HUES48 (cell line): ENCODE measurements around the gene MIS18A.

Experiments
- H3K27ac ChIP-seq: one replicate; pipeline ENCODE4 v1.7.0; 2013; ENCODE audit warnings: low read depth, low read length, inconsistent platforms
- H3K27me3 ChIP-seq: 2 replicates; pipeline ENCODE4 v1.6.1; 2013; ENCODE audit warnings: mild to moderate bottlenecking, low read length; ENCODE audit not compliant: control insufficient read depth, insufficient read depth
- H3K36me3 ChIP-seq: 2 replicates; pipeline ENCODE4 v1.6.1; 2013; ENCODE audit warnings: low read length; ENCODE audit not compliant: control insufficient read depth, insufficient read depth
- H3K4me1 ChIP-seq: 2 replicates; pipeline ENCODE4 v1.6.1; 2013; ENCODE audit warnings: mild to moderate bottlenecking, low read length; ENCODE audit not compliant: control insufficient read depth, insufficient read depth
- H3K4me3 ChIP-seq: 2 replicates; pipeline ENCODE4 v1.5.1; 2013; ENCODE audit warnings: mild to moderate bottlenecking, low read depth, low read length
- H3K9ac ChIP-seq: 2 replicates; pipeline ENCODE4 v1.6.1; 2013; ENCODE audit warnings: mild to moderate bottlenecking, low read depth, low read length, moderate library complexity
- H3K9me3 ChIP-seq: 2 replicates; pipeline ENCODE4 v1.6.1; 2013; ENCODE audit warnings: low read length; ENCODE audit not compliant: control insufficient read depth, insufficient read depth

MIS18A gene

GRCh38 chr21:32303385-32303784 is 24.5 kb upstream of the MIS18A start:
- Histone ChIP-seq H3K9ac (no peak overlapping the region), H3K4me3 (no peak overlapping the region), H3K36me3 (0 out of 2 replicates have a peak, but pooled peaks cover 4% of the 10 kb centered on the region), H3K9me3 (no peaks in the 10 kb centered on the region), H3K4me1 (peaks cover 9% of the 10 kb centered on the region), H3K27me3 (no peaks in the 10 kb centered on the region), H3K27ac (no peak overlapping the region)

GRCh38 chr21:32302560-32302959 is 23.7 kb upstream of the MIS18A start:
- no peak overlapping the region for H3K27ac ChIP-seq
- H3K27me3 ChIP-seq: no peaks in the 10 kb centered on the region
- H3K9ac ChIP-seq: no peak overlapping the region
- H3K9me3 ChIP-seq: no peaks in the 10 kb centered on the region
- H3K4me3 ChIP-seq: no peak overlapping the region
- H3K4me1 ChIP-seq: peaks cover 9% of the 10 kb centered on the region
- H3K36me3 ChIP-seq: 0 out of 2 replicates have a peak, but pooled peaks cover 4% of the 10 kb centered on the region

GRCh38 chr21:32301596-32301995 is 22.7 kb upstream of the MIS18A start:
- no peak overlapping the region for H3K27ac ChIP-seq
- no peak overlapping the region for H3K9ac ChIP-seq
- peaks cover 9% of the 10 kb centered on the region for H3K4me1 ChIP-seq
- no peaks in the 10 kb centered on the region for H3K9me3 ChIP-seq
- no peaks in the 10 kb centered on the region for H3K27me3 ChIP-seq
- no peak overlapping the region for H3K4me3 ChIP-seq
- H3K36me3 ChIP-seq: 0 out of 2 replicates have a peak, but pooled peaks cover 4% of the 10 kb centered on the region

GRCh38 chr21:32300117-32300681 is 21.4 kb upstream of the MIS18A start:
- Histone ChIP-seq H3K27ac (no peak overlapping the region), H3K36me3 (0 out of 2 replicates have a peak, but pooled peaks cover 4% of the 10 kb centered on the region), H3K4me1 (no peaks in the 10 kb centered on the region), H3K9me3 (no peaks in the 10 kb centered on the region), H3K9ac (no peak overlapping the region), H3K4me3 (no peak overlapping the region), H3K27me3 (no peaks in the 10 kb centered on the region)

- no peaks in the 10 kb centered on the region for H3K4me1 ChIP-seq
- no peak overlapping the region for H3K9ac ChIP-seq
- H3K9me3 ChIP-seq: no peaks in the 10 kb centered on the region
- H3K4me3 ChIP-seq: no peak overlapping the region
- H3K27ac ChIP-seq: no peak overlapping the region
- H3K36me3 ChIP-seq: 0 out of 2 replicates have a peak, but pooled peaks cover 4% of the 10 kb centered on the region
- no peaks in the 10 kb centered on the region for H3K27me3 ChIP-seq
Measured at GRCh38 chr21:32299695-32300094, 20.8 kb upstream of the MIS18A start.

GRCh38 chr21:32298658-32299081 is 19.8 kb upstream of the MIS18A start, which contains the start of gene MRAP:
TSS of gene MRAP (plus strand) at chr21:32298855. CDS start at chr21:32298972, 117 bp downstream.
- Histone ChIP-seq H3K27ac (no peak within 1 kb of the TSS), H3K9ac (no peak within 1 kb of the TSS)

GRCh38 chr21:32298148-32298559 is 19.3 kb upstream of the MIS18A start:
- Histone ChIP-seq H3K9me3 (no peaks in the 10 kb centered on the region), H3K4me3 (no peak overlapping the region), H3K9ac (no peak overlapping the region), H3K36me3 (0 out of 2 replicates have a peak, but pooled peaks cover 4% of the 10 kb centered on the region), H3K27me3 (no peaks in the 10 kb centered on the region), H3K27ac (no peak overlapping the region), H3K4me1 (no peaks in the 10 kb centered on the region)

More at GRCh38 chr21:32298658-32299081, 19.8 kb upstream of the MIS18A start, which contains the start of gene MRAP:
- Histone ChIP-seq H3K36me3 (0 out of 2 replicates have a peak, but pooled peaks cover 4% of the 10 kb centered on the region), H3K4me1 (no peaks in the 10 kb centered on the region), H3K4me3 (no peak within 1 kb of the TSS), H3K9me3 (no peaks in the 10 kb centered on the region), H3K27me3 (no peaks in the 10 kb centered on the region)

GRCh38 chr21:32297449-32297848 is 18.6 kb upstream of the MIS18A start:
- Histone ChIP-seq H3K4me3 (no peak overlapping the region), H3K36me3 (0 out of 2 replicates have a peak, but pooled peaks cover 3% of the 10 kb centered on the region), H3K27me3 (no peaks in the 10 kb centered on the region), H3K4me1 (no peaks in the 10 kb centered on the region), H3K9ac (no peak overlapping the region), H3K27ac (no peak overlapping the region), H3K9me3 (no peaks in the 10 kb centered on the region)

- H3K4me3 ChIP-seq: no peak overlapping the region
- no peaks in the 10 kb centered on the region for H3K36me3 ChIP-seq
- H3K4me1 ChIP-seq: no peaks in the 10 kb centered on the region
- no peaks in the 10 kb centered on the region for H3K27me3 ChIP-seq
- H3K27ac ChIP-seq: no peak overlapping the region
- no peaks in the 10 kb centered on the region for H3K9me3 ChIP-seq
- H3K9ac ChIP-seq: no peak overlapping the region
Measured at GRCh38 chr21:32285476-32285875, 6.6 kb upstream of the MIS18A start.

- Histone ChIP-seq H3K27ac (no peak overlapping the region), H3K9me3 (no peaks in the 10 kb centered on the region)
Measured at GRCh38 chr21:32282992-32283391, 4.1 kb upstream of the MIS18A start.

GRCh38 chr21:32281531-32281930 is 2.7 kb upstream of the MIS18A start:
- Histone ChIP-seq H3K4me3 (no peak overlapping the region), H3K27me3 (no peaks in the 10 kb centered on the region), H3K9ac (no peak overlapping the region), H3K4me1 (peaks cover 11% of the 10 kb centered on the region), H3K36me3 (no peaks in the 10 kb centered on the region), H3K9me3 (no peaks in the 10 kb centered on the region), H3K27ac (no peak overlapping the region)

More at GRCh38 chr21:32282992-32283391, 4.1 kb upstream of the MIS18A start:
- no peaks in the 10 kb centered on the region for H3K36me3 ChIP-seq
- no peak overlapping the region for H3K9ac ChIP-seq
- H3K4me1 ChIP-seq: peaks cover 5% of the 10 kb centered on the region
- H3K27me3 ChIP-seq: no peaks in the 10 kb centered on the region
- no peak overlapping the region for H3K4me3 ChIP-seq
